ENCODE data around the gene SLC24A2.
"Not testable (repeated sequence)": the region's sequence is repeated elsewhere in the genome, so short reads cannot be mapped to it uniquely, and the experiment has no call there.

The SLC24A2 gene

DNA sequence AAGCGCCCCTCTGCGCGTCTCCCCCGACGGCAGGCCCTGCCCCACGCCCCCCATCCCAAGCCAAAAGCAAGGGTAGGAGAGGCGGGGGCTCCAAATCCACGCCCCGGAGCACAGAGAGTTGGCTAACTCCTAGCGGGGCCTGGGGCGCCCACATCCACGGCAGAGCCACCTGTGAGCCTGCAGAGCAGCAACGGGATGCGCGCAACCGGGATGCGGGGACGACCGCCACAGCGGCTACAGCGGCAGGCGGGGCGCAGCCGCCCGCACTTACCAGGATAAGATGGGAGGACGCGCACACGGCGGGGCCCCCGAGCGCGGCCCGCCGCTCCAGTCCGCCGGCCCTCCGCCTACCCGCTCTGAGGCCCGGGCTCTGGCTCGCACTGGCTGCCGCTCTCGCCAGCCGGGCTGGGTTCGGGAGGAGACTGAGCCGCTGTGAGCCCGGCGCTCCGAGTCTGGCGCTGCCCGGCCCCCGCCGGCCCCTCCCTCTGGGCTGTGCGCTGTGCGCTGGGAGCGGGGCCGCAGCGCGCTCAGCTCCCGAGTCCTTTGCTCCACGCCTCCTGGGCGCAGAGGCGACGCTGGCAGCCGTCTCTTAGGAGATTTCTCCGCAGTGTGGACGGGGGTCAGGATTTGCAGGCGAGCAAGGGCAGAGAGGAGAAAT is at the start of gene SLC24A2:
SLC24A2 (minus strand) TSS at position 424 of the 658 bp plus-strand sequence.
- DNase-seq (ENCODE audit: low read depth): no peak

DNA sequence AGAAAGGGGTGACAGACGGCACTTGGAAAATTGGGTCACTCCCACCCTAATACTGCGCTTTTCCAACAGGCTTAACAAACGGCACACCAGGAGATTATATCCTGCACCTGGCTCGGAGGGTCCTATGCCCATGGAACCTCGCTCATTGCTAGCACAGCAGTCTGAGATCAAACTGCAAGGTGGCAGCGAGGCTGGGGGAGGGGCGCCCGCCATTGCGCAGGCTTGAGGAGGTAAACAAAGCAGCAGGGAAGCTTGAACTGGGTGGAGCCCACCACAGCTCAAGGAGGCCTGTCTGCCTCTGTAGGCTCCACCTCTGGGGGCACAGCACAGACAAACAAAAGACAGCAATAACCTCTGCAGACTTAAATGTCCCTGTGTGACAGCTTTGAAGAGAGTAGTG is 44.5 kb upstream of the SLC24A2 start:
- DNase-seq (ENCODE audit: low read depth): not testable (repeated sequence)

DNA sequence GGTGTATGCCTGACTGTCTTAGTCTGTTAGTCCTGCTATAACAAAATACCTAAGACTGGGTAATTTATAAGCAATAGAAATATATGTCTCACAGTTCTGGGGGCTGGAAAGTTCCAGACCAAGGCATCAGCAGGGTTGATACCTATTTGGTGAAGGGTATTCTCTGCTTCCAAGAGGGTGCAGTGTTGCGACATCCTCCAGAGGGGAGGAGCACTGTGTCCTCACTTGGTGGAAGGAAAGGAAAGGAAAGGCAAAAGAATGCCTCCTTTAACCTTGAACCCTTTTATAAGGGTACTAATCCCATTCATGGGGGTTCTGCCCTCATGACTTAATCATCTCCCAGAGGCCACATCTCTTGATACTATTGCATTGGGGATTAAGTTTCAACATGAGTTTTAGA is 42.0 kb upstream of the SLC24A2 start:
- DNase-seq (ENCODE audit: low read depth): no peak

DNA sequence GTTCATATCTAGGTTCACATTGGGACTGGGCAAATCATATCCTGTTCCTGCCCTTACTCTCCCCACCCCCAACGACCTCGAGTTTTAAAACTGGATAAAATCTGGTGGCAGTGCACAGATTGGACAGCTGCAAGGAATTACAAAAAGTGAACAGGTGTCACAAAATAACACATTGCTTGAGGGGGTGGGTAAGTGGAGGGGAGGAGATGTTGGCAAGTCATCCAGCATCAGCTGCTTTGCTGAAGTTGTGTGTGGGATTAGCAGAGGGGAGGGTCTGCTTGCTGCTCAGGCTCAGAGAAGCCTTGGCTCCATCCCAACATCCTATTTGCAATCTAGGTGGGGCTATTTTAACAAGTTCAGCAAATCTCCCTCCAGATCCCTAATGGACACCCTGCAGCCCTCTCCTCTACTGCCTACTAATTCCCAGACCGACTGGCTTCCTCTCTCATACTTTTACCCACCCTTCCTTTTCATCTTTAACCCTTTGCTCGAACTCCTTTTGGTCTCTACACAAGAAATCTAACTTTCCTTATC is 39.8 kb upstream of the SLC24A2 start:
- no peak for DNase-seq (ENCODE audit: low read depth)

DNA sequence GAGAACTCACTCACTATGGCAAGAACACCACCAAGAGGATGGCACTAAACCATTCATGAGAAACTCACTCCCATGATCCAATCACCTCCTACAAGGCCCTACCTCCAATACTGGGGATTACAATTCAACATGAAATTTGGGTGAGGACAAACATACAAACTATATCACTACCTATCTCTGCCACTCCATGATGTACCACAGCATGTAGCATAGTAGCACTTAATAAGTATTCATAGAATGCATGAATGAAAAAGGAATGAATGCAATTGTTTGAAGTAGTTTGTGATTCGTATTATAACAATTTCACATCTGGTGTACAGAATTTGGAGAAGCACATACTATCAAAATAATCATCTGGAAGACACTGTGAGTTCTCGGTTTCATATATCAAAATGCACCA is 27.9 kb upstream of the SLC24A2 start:
- no peak for DNase-seq (ENCODE audit: low read depth)

DNA sequence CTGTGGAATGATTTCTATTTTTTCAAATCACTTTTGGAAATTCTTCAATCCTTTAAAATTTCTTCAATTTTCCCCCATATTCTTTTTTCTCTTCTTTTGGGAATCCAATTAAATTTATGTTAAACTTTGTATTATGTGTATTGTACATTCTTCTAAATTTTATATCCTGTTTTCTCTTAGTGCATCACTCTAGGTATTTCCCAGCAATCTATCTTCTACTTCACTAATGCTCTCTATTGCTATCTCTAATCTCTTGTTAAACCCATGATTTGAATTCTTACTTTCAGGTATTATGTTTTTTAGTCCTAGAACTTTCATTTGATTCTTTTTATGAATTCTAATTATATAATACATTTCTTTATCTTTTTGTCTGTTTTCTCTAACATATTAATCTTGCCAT is 23.4 kb upstream of the SLC24A2 start:
- DNase-seq (ENCODE audit: low read depth): no peak

DNA sequence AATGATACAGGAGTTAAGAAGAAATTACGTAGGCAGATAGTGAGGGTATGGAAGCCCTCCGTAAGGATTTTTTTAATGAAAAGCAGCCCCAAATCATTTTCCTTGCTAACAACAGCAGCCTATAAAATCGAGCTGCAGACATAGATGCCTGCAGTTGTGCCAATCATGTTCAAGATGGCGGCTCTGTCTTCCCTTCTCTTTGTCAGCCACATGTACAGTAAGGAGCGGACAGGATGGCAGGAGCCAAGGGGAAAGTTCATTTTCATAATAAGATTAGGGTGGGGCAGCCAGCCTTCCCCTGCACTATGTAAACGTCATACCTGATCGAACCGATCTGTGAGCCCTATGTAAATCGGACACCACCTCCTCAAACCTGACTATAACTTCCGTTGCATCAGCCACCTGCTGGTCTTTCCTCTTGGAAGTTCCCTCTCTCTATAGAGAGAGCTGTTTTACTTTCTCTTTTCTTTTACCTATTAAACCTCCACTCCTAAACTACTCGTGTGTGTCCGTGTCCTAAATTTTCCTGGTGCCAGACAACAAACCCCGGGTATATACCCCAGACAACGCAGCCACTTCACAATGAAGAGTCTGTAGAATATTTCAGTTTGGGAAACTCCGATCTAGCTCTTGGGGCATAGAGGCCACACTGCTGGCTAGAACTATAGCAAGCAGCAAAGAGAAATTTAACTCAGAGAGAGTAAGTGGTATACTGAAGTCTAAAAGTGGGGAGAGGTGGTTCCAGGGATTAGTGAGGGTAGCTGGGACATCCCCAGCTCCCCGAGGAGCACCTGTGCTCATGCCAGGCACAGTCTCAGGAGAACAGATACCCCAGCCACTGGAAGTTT is 20.8 kb upstream of the SLC24A2 start:
- no peak for DNase-seq (ENCODE audit: low read depth)

DNA sequence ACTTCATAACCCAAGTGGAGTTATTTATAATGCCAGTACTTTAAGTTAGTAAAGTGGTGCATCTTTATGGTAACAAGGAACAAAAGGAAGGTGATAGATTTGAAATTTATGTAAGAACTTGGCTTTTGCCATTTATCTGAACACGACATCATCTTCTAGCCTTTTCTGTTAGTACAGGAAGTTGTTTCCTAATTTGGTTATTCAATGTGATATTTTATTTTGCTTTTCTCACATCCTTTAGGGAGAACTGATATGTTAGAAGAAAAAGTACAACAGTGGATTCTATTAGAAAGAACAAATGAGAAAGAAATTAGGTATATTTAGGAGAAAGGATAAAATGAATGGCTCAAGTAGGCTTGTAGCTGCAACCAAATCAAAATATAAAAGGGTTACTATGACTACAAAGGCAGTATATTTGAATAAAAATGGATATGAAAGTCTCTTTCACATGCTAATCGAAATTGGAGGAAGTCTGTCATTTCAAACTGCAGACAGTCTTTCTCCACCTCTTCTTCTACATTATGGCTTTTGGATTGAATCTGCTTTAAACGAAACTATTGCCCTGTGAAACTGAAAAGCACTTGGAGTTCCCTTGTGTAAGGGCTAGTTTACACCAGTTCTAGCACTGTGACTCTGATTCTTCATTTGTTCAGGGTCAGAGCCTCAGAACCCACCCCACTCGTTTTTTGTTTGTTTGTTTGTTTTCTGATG is 18.5 kb upstream of the SLC24A2 start:
- DNase-seq (ENCODE audit: low read depth): no peak

DNA sequence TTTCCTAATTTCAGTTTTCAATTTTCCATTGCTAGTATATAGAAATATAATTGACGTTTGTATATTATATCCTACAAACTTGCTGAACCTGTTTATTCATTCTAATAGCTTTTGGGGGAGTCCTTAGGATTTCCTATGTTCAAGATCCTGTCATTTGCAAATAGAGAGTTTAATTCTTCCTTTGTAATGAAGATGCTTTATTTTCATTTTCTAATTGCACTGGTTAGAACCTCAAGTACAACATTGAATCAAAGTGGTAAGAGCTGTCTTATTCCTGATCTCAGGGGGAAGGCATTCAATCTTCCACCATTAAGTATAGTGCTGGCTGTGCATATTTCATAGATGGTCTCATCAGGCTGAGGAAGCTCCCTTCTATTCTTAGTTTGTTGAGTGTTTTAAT is 15.6 kb upstream of the SLC24A2 start:
- no peak for DNase-seq (ENCODE audit: low read depth)

DNA sequence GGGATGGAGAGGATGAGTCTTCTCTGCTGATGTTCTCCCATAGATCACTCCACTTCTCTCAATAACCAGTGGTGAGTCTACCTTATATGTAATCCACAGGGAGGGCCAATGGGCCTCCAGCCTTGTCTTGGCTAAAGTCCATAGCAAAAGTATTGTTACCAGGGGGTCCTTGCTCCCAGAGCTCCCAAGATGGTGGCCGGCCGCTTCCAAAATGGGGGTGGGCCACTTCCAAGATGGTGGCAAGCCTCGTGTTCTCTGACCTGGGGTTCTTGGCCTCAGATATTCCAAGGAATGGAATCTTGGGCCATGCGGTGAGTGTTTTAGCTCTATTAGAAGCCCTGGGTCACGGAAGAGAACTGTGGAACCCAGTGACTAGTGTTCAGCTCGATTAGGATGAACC is 12.0 kb upstream of the SLC24A2 start:
- no peak for DNase-seq (ENCODE audit: low read depth)

DNA sequence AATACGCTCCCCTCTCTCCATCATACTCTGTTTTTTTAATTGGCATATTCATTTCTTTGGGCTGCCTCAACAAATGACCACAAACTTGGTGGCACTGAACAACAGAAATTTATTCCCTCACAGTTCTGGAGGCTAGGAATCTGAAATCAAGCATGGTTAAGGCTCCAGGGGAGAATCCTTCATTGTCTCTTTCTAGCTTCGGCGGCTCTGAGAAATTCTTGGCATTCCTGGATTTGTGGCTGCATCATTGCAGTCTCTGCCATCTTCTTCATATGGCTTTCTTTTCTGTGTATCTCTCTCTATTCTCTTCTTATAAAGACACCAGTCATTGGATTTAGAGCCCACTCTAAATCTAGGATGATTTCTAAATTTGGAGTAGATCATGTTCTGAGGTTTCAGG is 10.9 kb upstream of the SLC24A2 start:
- DNase-seq (ENCODE audit: low read depth): no peak

DNA sequence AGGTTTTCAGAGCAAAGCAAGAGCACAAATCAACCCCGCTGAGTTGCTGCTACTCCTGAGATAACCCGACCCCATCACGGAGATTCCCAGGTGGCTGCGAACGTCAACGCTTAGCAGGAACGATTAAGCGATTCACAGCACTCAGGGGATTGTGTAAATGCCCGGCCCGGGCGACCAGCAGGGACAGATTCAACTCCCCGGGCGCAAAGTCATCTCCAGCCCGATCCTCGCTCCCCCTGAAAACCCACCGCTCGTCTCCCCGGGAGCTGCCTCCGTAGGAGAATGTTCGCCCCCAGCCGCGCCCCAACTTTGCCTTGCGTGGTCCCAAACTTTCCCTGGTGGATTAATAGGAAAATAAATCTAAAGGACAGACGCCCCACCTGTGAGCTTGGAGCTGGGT is 685 bp downstream of the SLC24A2 start:
- DNase-seq (ENCODE audit: low read depth): no peak

DNA sequence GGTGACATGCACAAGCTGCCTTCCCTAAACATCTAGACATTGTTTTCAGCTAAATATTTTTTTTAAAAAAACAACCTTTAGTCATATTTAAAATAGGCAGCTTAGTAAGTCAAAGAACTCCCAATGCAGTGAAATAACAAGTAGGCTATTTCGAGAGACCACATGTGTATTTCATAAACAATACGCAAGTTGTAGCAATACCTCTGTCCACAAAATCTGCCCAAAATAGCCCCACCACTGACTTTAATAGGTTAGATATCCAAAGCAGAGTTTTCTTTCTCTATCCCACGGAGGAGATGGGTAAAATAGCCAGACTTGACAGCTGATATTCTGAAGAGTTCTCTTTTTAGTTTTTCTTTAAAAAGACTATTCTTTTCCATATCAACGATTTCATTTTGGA is 1.2 kb downstream of the SLC24A2 start:
- DNase-seq (ENCODE audit: low read depth): no peak

DNA sequence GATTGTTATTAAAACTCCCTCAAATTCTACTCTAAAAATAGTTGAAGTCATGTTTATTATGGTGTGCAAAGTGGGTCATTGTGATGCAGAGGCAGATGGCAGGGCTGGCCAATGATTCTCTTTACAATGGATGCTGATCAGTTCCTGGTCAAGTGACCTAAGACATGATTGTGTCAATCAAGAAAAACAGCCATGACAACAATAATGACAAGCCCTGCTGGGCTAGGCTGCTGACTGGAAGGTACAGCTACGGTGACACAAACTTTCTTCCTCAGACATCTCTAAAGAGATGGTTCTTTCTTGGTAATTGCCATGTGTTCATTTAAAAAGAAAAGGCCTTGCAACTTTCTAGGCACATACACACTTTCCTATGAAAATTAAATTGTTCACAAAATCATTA is 3.6 kb downstream of the SLC24A2 start:
- no peak for DNase-seq (ENCODE audit: low read depth)

DNA sequence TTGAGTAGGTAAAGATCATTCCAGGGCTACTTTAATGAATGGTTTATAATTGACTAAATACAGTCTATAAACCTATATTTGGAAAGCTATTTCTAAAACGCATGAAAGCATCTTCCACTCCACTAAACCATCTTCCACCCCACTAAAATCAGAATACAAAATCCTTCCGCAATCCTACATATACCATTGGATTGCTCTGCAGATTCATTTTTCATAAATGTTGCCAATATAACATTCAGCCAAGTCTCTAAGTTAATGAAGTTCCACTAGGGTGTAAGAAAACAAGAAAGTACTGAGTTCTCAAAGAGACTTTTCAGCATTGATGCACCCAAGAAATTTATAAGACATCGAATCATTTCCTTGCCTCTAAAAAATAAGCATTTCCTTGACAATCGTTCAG is 4.7 kb downstream of the SLC24A2 start:
- DNase-seq (ENCODE audit: low read depth): no peak

DNA sequence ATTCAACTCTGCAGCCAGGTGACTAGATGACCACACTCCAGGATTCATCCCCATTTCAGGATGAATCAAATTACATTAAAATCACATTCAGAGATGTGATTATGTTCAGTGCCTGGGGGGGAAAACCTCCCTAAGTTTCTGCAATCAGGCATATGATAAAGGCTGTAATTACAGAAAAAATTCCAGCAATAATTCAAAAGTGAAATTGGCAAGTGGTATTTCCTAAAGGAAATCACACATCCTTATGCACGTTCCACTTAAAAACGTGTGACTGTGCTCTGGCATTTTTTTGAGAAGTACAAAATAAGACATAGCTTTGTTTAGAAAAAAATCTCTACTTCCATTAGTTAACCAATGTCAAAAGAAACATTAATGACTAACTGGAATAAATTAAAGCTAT is 5.3 kb downstream of the SLC24A2 start:
- no peak for DNase-seq (ENCODE audit: low read depth)

DNA sequence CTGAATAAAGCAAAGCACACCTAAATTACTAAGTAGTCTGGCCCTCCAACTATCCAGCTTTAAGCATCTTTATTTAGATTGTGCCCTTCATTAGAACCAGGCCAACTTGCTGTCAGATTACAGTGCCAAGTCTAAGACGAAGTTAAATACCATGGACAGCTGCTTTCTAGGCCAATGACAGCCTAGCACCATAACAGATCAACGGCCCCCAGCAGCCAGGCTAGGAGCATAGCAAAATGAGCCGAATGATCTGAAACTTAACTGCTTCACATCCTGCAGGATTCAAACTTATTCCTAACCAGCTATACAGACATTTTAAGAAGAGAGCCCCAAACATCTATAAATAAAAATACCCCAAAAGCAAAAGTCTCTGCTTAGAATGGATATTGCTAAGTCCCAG is 6.8 kb downstream of the SLC24A2 start:
- no peak for DNase-seq (ENCODE audit: low read depth)

DNA sequence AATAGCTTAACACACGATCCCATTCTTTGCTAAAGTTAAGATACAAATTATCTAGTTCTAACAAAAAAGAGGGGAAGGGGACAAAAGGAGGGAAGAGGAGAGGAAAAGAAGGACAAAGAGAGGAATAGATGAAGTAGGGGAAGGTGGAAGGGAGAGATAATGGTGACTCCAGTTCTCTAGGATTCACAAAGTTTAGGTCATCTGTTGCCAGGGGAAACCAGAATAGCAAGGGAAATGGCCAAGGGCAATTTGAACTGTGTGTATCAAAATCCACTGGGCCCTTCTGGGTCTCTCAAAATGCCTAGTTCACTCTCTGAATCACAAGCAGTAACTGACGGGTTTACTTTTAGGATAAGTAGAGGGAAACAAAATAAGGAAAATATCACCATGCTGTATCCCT is 7.6 kb downstream of the SLC24A2 start:
- no peak for DNase-seq (ENCODE audit: low read depth)

DNA sequence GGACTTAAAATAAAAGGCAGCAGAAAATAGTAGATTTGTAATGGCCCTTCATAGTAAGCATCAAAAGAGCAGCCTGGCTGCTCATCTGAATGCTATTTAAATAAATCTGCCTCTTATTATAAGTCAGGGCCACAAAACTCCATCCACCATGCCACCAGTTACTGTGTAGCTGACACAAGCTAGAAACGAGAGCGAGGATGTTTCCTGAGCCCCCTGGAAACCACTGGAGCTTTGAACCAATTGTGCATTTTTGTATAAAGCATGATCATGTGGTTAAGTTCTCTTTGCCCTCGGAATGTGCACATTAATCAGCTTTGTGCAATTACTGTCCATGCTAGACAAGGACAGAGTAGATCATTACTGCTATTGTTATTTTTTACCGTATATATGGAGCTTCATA is 17.4 kb downstream of the SLC24A2 start:
- DNase-seq (ENCODE audit: low read depth): no peak

DNA sequence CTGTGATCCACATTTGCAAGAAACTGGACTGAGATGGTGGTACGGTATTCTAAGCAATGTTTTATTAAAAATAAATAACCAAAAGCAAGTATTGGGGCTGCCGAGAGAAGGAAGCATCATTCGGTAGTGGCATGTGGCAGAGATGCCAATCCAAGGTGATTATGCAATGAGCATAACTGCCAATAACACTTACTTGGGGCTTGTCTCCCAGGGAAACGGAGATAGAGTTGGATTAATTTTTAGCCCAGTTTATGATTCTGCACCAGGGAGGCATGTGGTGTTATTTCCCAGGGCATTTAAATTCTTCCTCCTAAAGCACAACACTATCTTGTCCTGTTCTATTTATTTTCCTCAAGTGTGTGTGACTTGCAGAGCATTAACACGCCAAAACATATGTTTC is 17.9 kb downstream of the SLC24A2 start:
- no peak for DNase-seq (ENCODE audit: low read depth)

DNA sequence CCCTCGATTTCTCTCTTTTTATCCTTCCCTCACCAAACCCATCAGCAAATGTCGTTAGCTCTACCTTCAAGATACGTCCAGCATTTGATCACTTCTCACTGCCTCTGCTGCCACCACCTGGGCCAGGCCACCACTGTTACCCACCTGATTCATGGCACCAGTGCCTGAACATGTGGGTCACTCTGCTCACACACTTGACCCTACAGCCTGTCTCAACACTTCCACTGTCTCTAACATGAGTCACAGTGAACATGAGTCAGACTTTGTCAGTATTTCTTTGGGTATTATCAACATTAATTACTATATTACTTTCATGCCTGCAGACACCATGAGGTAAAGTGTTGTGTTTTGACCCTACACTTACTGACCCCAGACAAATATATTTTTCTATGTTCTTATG is 19.6 kb downstream of the SLC24A2 start:
- no peak for DNase-seq (ENCODE audit: low read depth)

DNA sequence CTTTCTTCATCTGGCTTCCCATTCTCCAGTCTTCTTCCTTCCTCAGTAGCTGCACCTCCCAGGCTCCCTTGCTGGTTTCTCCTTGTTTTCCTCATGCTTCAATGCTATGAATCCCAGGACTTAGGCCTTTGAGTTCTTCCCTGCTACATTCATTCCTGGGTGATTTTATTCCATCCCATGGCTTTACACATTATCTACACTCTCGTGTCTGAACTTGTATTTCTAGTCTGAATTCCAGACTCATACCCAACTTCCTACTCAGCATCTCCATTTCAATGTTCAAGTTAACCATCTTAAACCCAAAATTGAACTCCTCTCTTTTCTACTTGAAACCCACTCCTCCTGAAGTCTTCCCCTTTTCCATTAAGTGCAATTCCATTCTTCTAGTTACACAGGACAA is 20.0 kb downstream of the SLC24A2 start:
- DNase-seq (ENCODE audit: low read depth): no peak

DNA sequence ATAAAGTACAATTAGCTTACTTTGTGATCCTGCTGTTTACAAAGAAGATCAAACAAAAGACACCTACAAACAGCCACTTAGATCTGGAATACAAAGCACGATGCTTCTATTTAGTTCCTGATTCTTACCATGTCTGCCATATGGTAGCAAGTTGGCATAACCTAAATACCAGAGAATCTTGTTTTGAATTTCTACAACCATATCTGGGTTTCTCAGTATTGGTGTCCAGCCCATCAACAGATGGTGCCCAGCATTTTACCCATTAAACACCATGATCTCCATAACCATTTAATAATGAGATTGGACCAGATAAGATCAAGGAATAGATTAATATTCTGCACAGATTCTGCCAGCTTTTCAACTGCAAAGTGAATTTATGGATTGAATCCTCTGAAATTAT is 29.8 kb downstream of the SLC24A2 start:
- no peak for DNase-seq (ENCODE audit: low read depth)

Data from stromal cell of bone marrow (primary cell).